ENCODE data around the gene AMBRA1. TPM values are rescaled to one million over a fixed set of nuclear protein-coding genes. Genes with fewer than 3 reads are reported as not detected.

Gene AMBRA1
- total RNA-seq, 1 donor: 18.0 TPM

DNA sequence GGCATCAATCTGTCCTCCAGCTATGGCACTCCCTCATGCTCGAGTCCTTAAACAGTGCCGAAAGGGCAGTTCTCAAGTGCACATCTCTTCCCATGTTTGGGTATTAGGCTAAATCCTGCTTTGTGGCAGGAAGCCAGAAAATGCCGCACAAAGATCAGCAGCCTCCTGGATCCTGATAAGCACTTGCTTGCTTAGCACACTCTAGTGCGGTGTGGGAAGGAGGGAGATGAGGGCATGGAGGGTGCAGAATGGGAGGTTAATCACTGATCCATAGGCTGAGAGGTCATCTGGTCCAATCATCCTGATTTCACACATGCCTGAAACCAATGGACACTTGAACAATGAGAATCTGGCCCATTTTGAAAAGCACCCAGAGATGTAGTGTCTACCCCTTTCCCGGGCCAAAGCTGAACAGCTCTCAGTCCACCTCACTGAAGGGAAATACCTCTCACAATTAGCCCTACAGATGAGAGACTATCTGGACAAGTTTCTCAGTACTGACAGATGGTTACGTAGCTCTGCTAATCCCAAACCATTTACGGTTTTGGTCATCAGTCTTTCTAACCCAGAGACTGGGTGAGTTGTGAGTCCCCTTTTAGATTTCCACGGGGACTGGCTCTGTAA, 172.5 kb downstream of the AMBRA1 start:
- H3K4me3 ChIP-seq (ENCODE audit: low read depth, low read length): no peak overlapping the region
- no peak for TF ChIP-seq CTCF (IDR thresholded peaks at IDR 0.05; ENCODE audit: insufficient read depth, low read length)
- no peak for DNase-seq (ENCODE audit: low read depth)

DNA sequence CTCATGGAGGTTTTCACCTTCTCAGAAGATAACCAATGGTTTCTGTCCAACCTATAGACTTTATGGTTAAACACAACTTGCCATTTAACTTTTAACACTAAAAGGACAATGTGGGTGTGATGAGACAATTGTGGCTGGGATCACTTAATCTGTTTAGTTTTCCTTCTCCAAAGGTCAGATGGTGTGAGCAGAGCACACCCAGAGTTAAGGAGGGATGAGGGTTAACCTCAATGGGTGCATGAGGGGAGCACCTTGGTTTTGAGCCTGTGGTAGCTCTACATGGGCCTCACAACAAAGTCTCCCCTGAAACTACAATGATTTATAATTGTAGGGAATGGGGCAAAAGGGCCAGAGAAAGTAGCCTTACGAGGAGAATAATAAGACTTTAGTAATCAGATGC, 173.3 kb downstream of the AMBRA1 start:
- TF ChIP-seq CTCF (IDR thresholded peaks at IDR 0.05; ENCODE audit: insufficient read depth, low read length): no peak
- H3K4me3 ChIP-seq (ENCODE audit: low read depth, low read length): no peak overlapping the region
- DNase-seq (ENCODE audit: low read depth): no peak

- no peak for TF ChIP-seq CTCF (IDR thresholded peaks at IDR 0.05; ENCODE audit: insufficient read depth, low read length)
- no peak for DNase-seq (ENCODE audit: low read depth)
- H3K4me3 ChIP-seq (ENCODE audit: low read depth, low read length): no peak overlapping the region
Measured at GRCh38 chr11:46418751-46419150, 175.1 kb downstream of the AMBRA1 start.

- no peak overlapping the region for H3K4me3 ChIP-seq (ENCODE audit: low read depth, low read length)
- no peak for TF ChIP-seq CTCF (IDR thresholded peaks at IDR 0.05; ENCODE audit: insufficient read depth, low read length)
- no peak for DNase-seq (ENCODE audit: low read depth)
Measured at GRCh38 chr11:46417711-46418110, 176.1 kb downstream of the AMBRA1 start.

DNA sequence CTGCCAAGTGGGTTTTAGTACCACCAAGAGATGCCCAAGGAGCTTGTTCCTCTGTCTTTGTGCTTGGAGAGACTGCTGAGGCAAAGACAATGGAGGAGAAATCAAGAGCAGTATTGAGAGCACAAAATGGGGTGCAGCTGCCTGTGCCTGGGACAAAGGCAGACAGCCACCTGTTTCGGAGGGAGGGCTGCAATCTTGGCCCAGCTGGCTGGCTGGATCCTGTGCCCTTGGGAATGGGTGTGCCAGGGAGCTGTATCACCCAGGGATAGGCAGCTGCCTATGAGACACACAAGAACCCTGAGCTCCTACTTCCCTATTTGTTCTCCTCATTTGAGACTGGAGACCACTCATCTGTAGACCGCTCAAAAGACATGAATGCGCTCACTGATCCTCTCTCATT, 178.9 kb downstream of the AMBRA1 start:
- H3K4me3 ChIP-seq (ENCODE audit: low read depth, low read length): no peak overlapping the region
- no peak for TF ChIP-seq CTCF (IDR thresholded peaks at IDR 0.05; ENCODE audit: insufficient read depth, low read length)
- no peak for DNase-seq (ENCODE audit: low read depth)

GRCh38 chr11:46414466-46414796, 179.4 kb downstream of the AMBRA1 start:
- no peak for DNase-seq (ENCODE audit: low read depth)
- H3K4me3 ChIP-seq (ENCODE audit: low read depth, low read length): no peak overlapping the region
- TF ChIP-seq CTCF (IDR thresholded peaks at IDR 0.05; ENCODE audit: insufficient read depth, low read length): no peak

All from fibroblast of the aortic adventitia (primary cell).